Tibial artery (tissue), 4 donors: Measurements from ENCODE around the gene FBXL5.
A peak's percentile ranks its signal among the peaks of the same experiment; 100 is the strongest.

Experiments
- DNase-seq, 2 donors: peaks; one replicate each; pipeline ENCODE4 v3.0.0-alpha.2; 2019
- H3K27ac ChIP-seq, 2 donors: fragments of 200-600 bp; sonication (generic) in 1 of 2; 1 replicate in 1 of 2; 2 replicates in 1 of 2; pipeline ENCODE4 v1.5.1; 2018 to 2019; ENCODE audit warnings: mild to moderate bottlenecking in 1 of 2
- H3K27me3 ChIP-seq, 2 donors: fragments of 200-600 bp; sonication (generic) in 1 of 2; one replicate each; pipeline versions ENCODE4 v1.5.1 to v1.6.0; 2016 to 2019
- H3K36me3 ChIP-seq, 3 donors: fragments of 200-600 bp; sonication (generic) in 2 of 3; one replicate each; pipeline ENCODE4 v1.5.1; 2016 to 2019; ENCODE audit warnings: mild to moderate bottlenecking in 2 of 3
- H3K4me1 ChIP-seq, 4 donors: fragments of 200-600 bp; sonication (generic) in 2 of 4; 1 replicate in 3 of 4; 2 replicates in 1 of 4; pipeline ENCODE4 v1.5.1; 2016 to 2019
- H3K4me3 ChIP-seq, 2 donors: fragments of 200-600 bp; sonication (generic) in 1 of 2; 1 replicate in 1 of 2; 2 replicates in 1 of 2; pipeline ENCODE4 v1.5.1; 2018 to 2019; ENCODE audit warnings: mild to moderate bottlenecking in 2 of 2
- H3K9me3 ChIP-seq, 3 donors: fragments of 200-600 bp; sonication (generic) in 1 of 3; one replicate each; pipeline ENCODE4 v1.5.1; 2016 to 2019
- intact Hi-C: fragments of 100-400 bp; cut with DNase I; formaldehyde crosslinking; loops from one replicate; pipeline ENCODE4 v1.15.0; 2023; ENCODE audit warnings: low total_unique reads
- TF ChIP-seq, protein P1 (sequence below), 2 experiments: fragments of 200-600 bp in 1 of 2; fragments of 450-650 bp in 1 of 2; IDR thresholded peaks; one replicate each; pipeline ENCODE4 v1.5.1; 2017 to 2019; ENCODE audit warnings: antibody characterized with exemption in 2 of 2, mild to moderate bottlenecking in 1 of 2, moderate library complexity in 1 of 2

FBXL5 gene

GRCh38 chr4:15695729-15696128 lies 40.6 kb upstream of the FBXL5 start:
- Histone ChIP-seq H3K4me3 (no peak overlapping the region), H3K27ac (no peak overlapping the region), H3K36me3 (no peaks in the 10 kb centered on the region), H3K4me1 (peaks cover 0 to 9% (median 0%) of the 10 kb centered on the region in 4 donors), H3K9me3 (no peaks in the 10 kb centered on the region), H3K27me3 (no peaks in the 10 kb centered on the region)
- no peak for DNase-seq
- TF ChIP-seq, protein P1, sequence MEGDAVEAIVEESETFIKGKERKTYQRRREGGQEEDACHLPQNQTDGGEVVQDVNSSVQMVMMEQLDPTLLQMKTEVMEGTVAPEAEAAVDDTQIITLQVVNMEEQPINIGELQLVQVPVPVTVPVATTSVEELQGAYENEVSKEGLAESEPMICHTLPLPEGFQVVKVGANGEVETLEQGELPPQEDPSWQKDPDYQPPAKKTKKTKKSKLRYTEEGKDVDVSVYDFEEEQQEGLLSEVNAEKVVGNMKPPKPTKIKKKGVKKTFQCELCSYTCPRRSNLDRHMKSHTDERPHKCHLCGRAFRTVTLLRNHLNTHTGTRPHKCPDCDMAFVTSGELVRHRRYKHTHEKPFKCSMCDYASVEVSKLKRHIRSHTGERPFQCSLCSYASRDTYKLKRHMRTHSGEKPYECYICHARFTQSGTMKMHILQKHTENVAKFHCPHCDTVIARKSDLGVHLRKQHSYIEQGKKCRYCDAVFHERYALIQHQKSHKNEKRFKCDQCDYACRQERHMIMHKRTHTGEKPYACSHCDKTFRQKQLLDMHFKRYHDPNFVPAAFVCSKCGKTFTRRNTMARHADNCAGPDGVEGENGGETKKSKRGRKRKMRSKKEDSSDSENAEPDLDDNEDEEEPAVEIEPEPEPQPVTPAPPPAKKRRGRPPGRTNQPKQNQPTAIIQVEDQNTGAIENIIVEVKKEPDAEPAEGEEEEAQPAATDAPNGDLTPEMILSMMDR (IDR thresholded peaks at IDR 0.05) = no peak
- intact Hi-C loops = no loop called here

DNA sequence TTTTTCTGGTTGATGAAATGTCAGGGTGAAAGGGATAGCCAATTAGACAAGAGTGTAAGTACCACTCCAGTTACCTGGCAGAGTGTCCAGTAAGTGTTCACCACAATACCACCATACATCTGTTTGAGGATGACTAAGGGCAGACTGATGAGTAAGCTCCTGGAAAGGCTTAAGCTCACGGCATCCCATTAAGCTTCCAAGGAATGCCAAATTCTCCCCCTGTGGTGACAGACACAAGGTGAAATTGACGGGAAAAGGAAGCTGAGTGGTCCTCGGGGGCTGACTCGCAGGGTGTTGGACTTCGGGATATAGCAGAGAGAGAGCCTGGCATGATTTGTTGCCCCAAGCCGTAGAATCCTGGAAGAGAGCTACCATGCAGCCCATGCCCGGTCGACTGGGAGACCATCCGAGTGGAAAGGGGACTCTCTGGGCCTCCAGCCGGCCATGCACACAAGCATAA lies 40.1 kb upstream of the FBXL5 start:
- no peak overlapping the region for H3K27ac ChIP-seq
- H3K4me1 ChIP-seq = peaks cover 0 to 14% (median under 1%) of the 10 kb centered on the region in 4 donors
- no peaks in the 10 kb centered on the region for H3K9me3 ChIP-seq
- no peak overlapping the region for H3K4me3 ChIP-seq
- no peaks in the 10 kb centered on the region for H3K27me3 ChIP-seq
- intact Hi-C loops = no loop called here
- DNase-seq = no peak
- no peaks in the 10 kb centered on the region for H3K36me3 ChIP-seq
- TF ChIP-seq, protein P1 (IDR thresholded peaks at IDR 0.05) = no peak

- H3K4me3 ChIP-seq = no peak overlapping the region
- no peaks in the 10 kb centered on the region for H3K9me3 ChIP-seq
- no peak overlapping the region for H3K27ac ChIP-seq
- TF ChIP-seq, protein P1 (IDR thresholded peaks at IDR 0.05) = no peak
- H3K4me1 ChIP-seq = peaks cover 0 to 22% (median 1%) of the 10 kb centered on the region in 4 donors
- no peak for DNase-seq
- H3K27me3 ChIP-seq = no peaks in the 10 kb centered on the region
- intact Hi-C loops = no loop called here
- peaks cover 0 to 2% (median 0%) of the 10 kb centered on the region in 3 donors for H3K36me3 ChIP-seq
Measured at GRCh38 chr4:15694431-15694830, 39.3 kb upstream of the FBXL5 start.

DNA sequence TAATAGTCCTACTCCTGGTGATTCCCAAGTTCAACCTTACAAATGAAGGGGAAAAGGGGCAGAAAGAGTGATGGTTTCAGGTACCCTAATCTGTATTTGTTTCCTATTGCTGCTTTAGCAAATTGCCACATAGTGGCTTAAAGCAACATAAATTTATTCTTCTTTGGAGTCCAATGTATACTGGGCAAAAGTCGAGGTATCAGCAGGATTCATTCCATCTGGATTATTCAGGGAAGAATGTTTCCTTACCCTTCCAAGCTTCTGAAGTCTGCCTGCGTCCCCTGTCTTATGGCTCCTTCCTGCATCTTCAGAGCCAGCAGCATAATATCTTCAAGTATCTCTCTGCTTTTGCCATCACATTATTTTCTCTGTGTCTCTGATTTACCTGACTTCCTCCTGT lies 37.4 kb upstream of the FBXL5 start:
- Histone ChIP-seq H3K4me3 (no peak overlapping the region), H3K4me1 (peaks cover 0 to 26% (median 1%) of the 10 kb centered on the region in 4 donors), H3K27ac (no peak overlapping the region), H3K36me3 (peaks cover 0 to 6% (median 6%) of the 10 kb centered on the region in 3 donors), H3K9me3 (no peaks in the 10 kb centered on the region), H3K27me3 (no peaks in the 10 kb centered on the region)
- no peak for DNase-seq
- intact Hi-C loops = loop anchor here (1.0 kb wide), 1 partner anchor 9 kb away; no protein-coding TSS in a partner anchor
- TF ChIP-seq, protein P1 (IDR thresholded peaks at IDR 0.05) = no peak

GRCh38 chr4:15691346-15692135 lies 36.4 kb upstream of the FBXL5 start:
- intact Hi-C loops = loop anchor here (1.0 kb wide), 1 partner anchor 8 kb away; no protein-coding TSS in a partner anchor
- H3K27ac ChIP-seq = peak overlapping the region in 1 of 2 donors; percentile 14
- H3K27me3 ChIP-seq = no peaks in the 10 kb centered on the region
- H3K9me3 ChIP-seq = no peaks in the 10 kb centered on the region
- TF ChIP-seq, protein P1 (IDR thresholded peaks at IDR 0.05) = no peak
- peaks cover 8 to 13% (median 10%) of the 10 kb centered on the region in 3 donors for H3K36me3 ChIP-seq
- H3K4me3 ChIP-seq = no peak overlapping the region
- H3K4me1 ChIP-seq = peaks cover 0 to 26% (median 1%) of the 10 kb centered on the region in 4 donors
- no peak for DNase-seq
